ENCODE measurements around the gene WDR45B. TPM values are rescaled to one million over a fixed set of nuclear protein-coding genes. Genes with fewer than 3 reads are reported as not detected.

Gene WDR45B
- 157 and 203 TPM in 2 replicates for total RNA-seq (2014; rRNA removed; shearing (Covaris generic))

GRCh38 chr17:82648165-82648668 is at the start of gene WDR45B:
Gene WDR45B (minus strand): TSS chr17:82648444. CDS start chr17:82648340, 104 bp downstream.
- Histone ChIP-seq H3K27me3 (replicated peaks) (no peaks in the 10 kb centered on the region), H3K4me1 (replicated peaks) (peaks cover 9% of the 10 kb centered on the region), H3K27ac (peak within 1 kb of the TSS; percentile 94), H3K36me3 (peaks cover 43% of the 10 kb centered on the region), H3K9me3 (replicated peaks) (peaks cover 2% of the 10 kb centered on the region; the same call in 1 of the 2 replicates), H3K4me3 (peak within 1 kb of the TSS; percentile 99)
- DNase-seq (ENCODE audit: low read depth in 1 of 2, low spot score in 2 of 2) = peak; percentile 93 to 97

DNA sequence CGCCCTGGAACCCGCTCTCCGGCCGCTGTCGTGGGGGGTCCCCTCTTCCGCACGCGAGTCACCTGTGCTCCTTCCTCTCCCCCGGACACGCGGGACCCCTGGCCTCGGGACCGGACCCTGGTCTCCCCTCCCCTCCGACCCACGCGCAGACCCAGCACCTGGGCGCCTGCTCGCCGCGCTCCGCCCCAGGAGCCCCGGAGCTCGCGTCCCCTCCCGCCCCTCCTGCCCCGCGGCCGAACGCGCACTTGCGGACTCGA is 49.5 kb upstream of the WDR45B start:
- H3K4me1 ChIP-seq (replicated peaks) = peaks cover 14% of the 10 kb centered on the region
- H3K27me3 ChIP-seq (replicated peaks) = peaks cover 9% of the 10 kb centered on the region
- 0 out of 2 replicates have a peak, but pooled peaks cover 2% of the 10 kb centered on the region for H3K36me3 ChIP-seq
- H3K27ac ChIP-seq = no peak overlapping the region
- no peak for DNase-seq (ENCODE audit: low read depth in 1 of 2, low spot score in 2 of 2)
- H3K9me3 ChIP-seq (replicated peaks) = peaks cover 21% of the 10 kb centered on the region
- H3K4me3 ChIP-seq = peak overlapping the region; percentile 94

- Histone ChIP-seq H3K4me3 (peak overlapping the region; percentile 94), H3K4me1 (replicated peaks) (peaks cover 14% of the 10 kb centered on the region), H3K9me3 (replicated peaks) (peaks cover 21% of the 10 kb centered on the region), H3K27ac (no peak overlapping the region), H3K36me3 (0 out of 2 replicates have a peak, but pooled peaks cover 2% of the 10 kb centered on the region), H3K27me3 (replicated peaks) (peaks cover 9% of the 10 kb centered on the region)
- no peak for DNase-seq (ENCODE audit: low read depth in 1 of 2, low spot score in 2 of 2)
These were observed 48.9 kb upstream of the WDR45B start for GRCh38 chr17:82696916-82697807.

- Histone ChIP-seq H3K36me3 (0 out of 2 replicates have a peak, but pooled peaks cover 2% of the 10 kb centered on the region), H3K4me3 (no peak overlapping the region), H3K4me1 (replicated peaks) (peaks cover 14% of the 10 kb centered on the region), H3K27ac (no peak overlapping the region), H3K27me3 (replicated peaks) (peaks cover 9% of the 10 kb centered on the region), H3K9me3 (replicated peaks) (peaks cover 21% of the 10 kb centered on the region)
- DNase-seq (ENCODE audit: low read depth in 1 of 2, low spot score in 2 of 2) = no peak
These were observed 48.0 kb upstream of the WDR45B start for GRCh38 chr17:82696259-82696658.

- Histone ChIP-seq H3K27ac (no peak overlapping the region), H3K4me3 (no peak overlapping the region), H3K36me3 (0 out of 2 replicates have a peak, but pooled peaks cover 2% of the 10 kb centered on the region), H3K9me3 (replicated peaks) (peaks cover 21% of the 10 kb centered on the region), H3K27me3 (replicated peaks) (peaks cover 9% of the 10 kb centered on the region), H3K4me1 (replicated peaks) (peaks cover 14% of the 10 kb centered on the region)
- DNase-seq (ENCODE audit: low read depth in 1 of 2, low spot score in 2 of 2) = no peak
These were observed 46.4 kb upstream of the WDR45B start for GRCh38 chr17:82694647-82695046.

DNA sequence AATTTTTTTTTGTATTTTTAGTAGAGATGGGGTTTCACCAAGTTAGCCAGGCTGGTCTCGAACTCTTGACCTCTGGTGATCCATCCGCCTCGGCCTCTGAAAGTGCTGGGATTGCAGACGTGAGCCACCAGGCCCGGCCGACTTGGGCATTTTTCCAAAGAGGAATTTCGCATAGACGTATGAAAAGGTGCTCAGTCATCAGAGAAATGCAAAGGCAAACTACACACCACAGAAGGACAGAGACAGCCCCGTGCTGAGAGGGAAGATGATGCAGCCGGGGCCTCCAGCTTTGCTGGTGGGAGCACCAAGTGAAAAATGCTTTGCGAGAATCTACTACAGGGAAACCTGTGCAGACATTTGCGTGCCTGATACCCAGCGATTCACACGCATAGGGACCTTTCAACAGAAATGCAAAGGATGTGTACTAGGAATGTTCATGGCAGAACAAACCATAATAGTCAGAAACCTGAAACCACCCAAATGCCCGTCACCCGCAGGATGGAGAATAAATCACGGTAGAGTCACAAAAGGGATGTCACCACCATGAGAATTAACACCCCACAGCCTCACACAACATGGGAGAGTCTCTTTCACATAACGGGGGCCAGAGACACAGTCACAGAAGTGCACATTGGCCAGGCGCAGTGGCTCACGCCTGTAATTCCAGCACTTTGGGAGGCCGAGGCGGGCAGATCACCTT is 45.1 kb upstream of the WDR45B start:
- Histone ChIP-seq H3K4me1 (replicated peaks) (peaks cover 10% of the 10 kb centered on the region), H3K4me3 (no peak overlapping the region), H3K27me3 (replicated peaks) (peaks cover 9% of the 10 kb centered on the region), H3K27ac (no peak overlapping the region), H3K9me3 (replicated peaks) (peaks cover 19% of the 10 kb centered on the region), H3K36me3 (0 out of 2 replicates have a peak, but pooled peaks cover 2% of the 10 kb centered on the region)
- no peak for DNase-seq (ENCODE audit: low read depth in 1 of 2, low spot score in 2 of 2)

GRCh38 chr17:82692268-82692667 is 44.0 kb upstream of the WDR45B start:
- Histone ChIP-seq H3K27me3 (replicated peaks) (peaks cover 2% of the 10 kb centered on the region), H3K4me3 (no peak overlapping the region), H3K36me3 (0 out of 2 replicates have a peak, but pooled peaks cover 2% of the 10 kb centered on the region), H3K4me1 (replicated peaks) (peaks cover 2% of the 10 kb centered on the region), H3K9me3 (replicated peaks) (peaks cover 15% of the 10 kb centered on the region), H3K27ac (no peak overlapping the region)
- no peak for DNase-seq (ENCODE audit: low read depth in 1 of 2, low spot score in 2 of 2)

- no peak overlapping the region for H3K4me3 ChIP-seq
- no peaks in the 10 kb centered on the region for H3K27me3 ChIP-seq (replicated peaks)
- H3K36me3 ChIP-seq = 0 out of 2 replicates have a peak, but pooled peaks cover 2% of the 10 kb centered on the region
- no peaks in the 10 kb centered on the region for H3K4me1 ChIP-seq (replicated peaks)
- H3K27ac ChIP-seq = no peak overlapping the region
- H3K9me3 ChIP-seq (replicated peaks) = peaks cover 13% of the 10 kb centered on the region
- DNase-seq (ENCODE audit: low read depth in 1 of 2, low spot score in 2 of 2) = no peak
These were observed 43.5 kb upstream of the WDR45B start for GRCh38 chr17:82691714-82692113.

- Histone ChIP-seq H3K27me3 (replicated peaks) (no peaks in the 10 kb centered on the region), H3K4me1 (replicated peaks) (no peaks in the 10 kb centered on the region), H3K36me3 (0 out of 2 replicates have a peak, but pooled peaks cover 2% of the 10 kb centered on the region), H3K4me3 (no peak overlapping the region), H3K9me3 (replicated peaks) (peaks cover 10% of the 10 kb centered on the region), H3K27ac (no peak overlapping the region)
- no peak for DNase-seq (ENCODE audit: low read depth in 1 of 2, low spot score in 2 of 2)
These were observed 42.7 kb upstream of the WDR45B start for GRCh38 chr17:82690786-82691489.

DNA sequence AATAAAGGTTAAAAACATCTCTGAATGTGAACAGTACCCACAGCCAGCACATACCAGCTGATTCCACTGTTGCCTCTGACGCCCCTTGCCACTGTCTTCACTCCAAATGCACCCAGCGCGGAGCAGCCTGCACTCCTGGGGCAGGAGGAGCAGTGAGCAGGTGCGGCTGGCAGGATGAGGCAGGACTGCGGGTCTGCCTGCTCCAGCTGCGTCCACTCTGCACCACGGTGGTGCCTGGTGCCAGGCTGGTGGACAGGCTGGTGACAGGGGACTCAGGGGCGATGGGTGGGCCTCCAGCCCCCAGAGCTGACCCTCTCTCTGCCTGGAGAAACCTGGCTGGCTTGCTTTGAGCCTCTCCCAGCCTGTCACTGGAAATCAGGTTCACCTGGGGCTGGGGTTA is 40.8 kb upstream of the WDR45B start:
- H3K36me3 ChIP-seq = no peaks in the 10 kb centered on the region
- peaks cover under 1% of the 10 kb centered on the region; the same call in 1 of the 2 replicates for H3K9me3 ChIP-seq (replicated peaks)
- H3K4me1 ChIP-seq (replicated peaks) = no peaks in the 10 kb centered on the region
- no peaks in the 10 kb centered on the region for H3K27me3 ChIP-seq (replicated peaks)
- DNase-seq (ENCODE audit: low read depth in 1 of 2, low spot score in 2 of 2) = no peak
- no peak overlapping the region for H3K4me3 ChIP-seq
- H3K27ac ChIP-seq = no peak overlapping the region

GRCh38 chr17:82687871-82688270 is 39.6 kb upstream of the WDR45B start:
- Histone ChIP-seq H3K4me3 (no peak overlapping the region), H3K4me1 (replicated peaks) (no peaks in the 10 kb centered on the region), H3K27me3 (replicated peaks) (no peaks in the 10 kb centered on the region), H3K27ac (no peak overlapping the region), H3K9me3 (replicated peaks) (no peaks in the 10 kb centered on the region), H3K36me3 (no peaks in the 10 kb centered on the region)
- DNase-seq (ENCODE audit: low read depth in 1 of 2, low spot score in 2 of 2) = no peak

DNA sequence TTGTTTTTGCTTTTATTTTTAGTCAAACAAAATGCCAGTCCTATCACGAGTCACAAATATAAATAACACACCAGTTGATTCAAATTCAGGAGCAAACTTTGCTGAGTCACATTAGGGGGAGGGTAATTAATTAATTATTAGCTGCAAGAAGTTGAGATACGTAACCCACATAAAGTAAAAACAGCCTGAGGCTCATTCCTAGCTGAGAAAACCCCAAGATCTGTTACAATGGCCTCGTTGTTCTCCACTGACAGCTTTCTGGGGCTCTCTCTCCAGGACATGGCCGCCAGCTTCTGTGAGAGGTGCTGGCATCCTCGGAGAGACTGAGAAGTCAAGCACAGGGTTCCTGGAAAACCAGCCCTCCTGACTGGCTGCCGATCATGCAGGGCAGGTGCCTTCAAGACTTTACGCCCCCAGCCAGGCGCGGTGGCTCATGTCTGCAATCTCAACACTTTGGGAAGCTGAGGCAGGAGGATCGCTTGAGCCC is 39.2 kb upstream of the WDR45B start:
- H3K27me3 ChIP-seq (replicated peaks) = no peaks in the 10 kb centered on the region
- H3K4me1 ChIP-seq (replicated peaks) = no peaks in the 10 kb centered on the region
- no peak overlapping the region for H3K4me3 ChIP-seq
- no peak for DNase-seq (ENCODE audit: low read depth in 1 of 2, low spot score in 2 of 2)
- no peak overlapping the region for H3K27ac ChIP-seq
- no peaks in the 10 kb centered on the region for H3K9me3 ChIP-seq (replicated peaks)
- H3K36me3 ChIP-seq = no peaks in the 10 kb centered on the region

All from SJSA1 (cell line).